Erythroblast (primary cell): ENCODE data around the gene GNG7.
"Not testable (repeated sequence)": the region's sequence is repeated elsewhere in the genome, so short reads cannot be mapped to it uniquely, and the experiment has no call there.

Experiments
- DNase-seq, 2 experiments: peaks; one replicate each; lab custom pipeline; 2025; lab: John Stamatoyannopoulos, UW
- GATA1 ChIP-seq: IDR thresholded peaks from 2 replicates; pipeline ENCODE4 v1.6.1; 2011; ENCODE audit warnings: low read depth, mild to moderate bottlenecking, control low read depth, low read length, moderate library complexity
- POLR2A ChIP-seq: IDR thresholded peaks from 2 replicates; pipeline ENCODE4 v1.6.1; 2011; ENCODE audit warnings: mild to moderate bottlenecking, low read length

Gene GNG7

GRCh38 chr19:2507109-2507508, 195.4 kb downstream of the GNG7 start:
- no peak for TF ChIP-seq GATA1
- no peak for TF ChIP-seq POLR2A
- DNase-seq = no peak

GRCh38 chr19:2506656-2507055, 195.8 kb downstream of the GNG7 start:
- not testable (repeated sequence) for DNase-seq

GRCh38 chr19:2503521-2504109, 198.9 kb downstream of the GNG7 start:
- no peak for TF ChIP-seq POLR2A
- TF ChIP-seq GATA1 = no peak

GRCh38 chr19:2500841-2501261, 201.6 kb downstream of the GNG7 start:
- no peak for DNase-seq
- TF ChIP-seq GATA1 (no peak), POLR2A (no peak)

More at GRCh38 chr19:2503521-2504109, 198.9 kb downstream of the GNG7 start:
- peak in 1 of 2 experiments; percentile 17 for DNase-seq

GRCh38 chr19:2500156-2500555, 202.3 kb downstream of the GNG7 start:
- TF ChIP-seq GATA1 = no peak
- no peak for DNase-seq

- no peak for DNase-seq
- TF ChIP-seq POLR2A (no peak), GATA1 (no peak)
Observed at GRCh38 chr19:2497186-2497585, 205.3 kb downstream of the GNG7 start.

GRCh38 chr19:2495651-2496316, 206.7 kb downstream of the GNG7 start:
- no peak for DNase-seq
- TF ChIP-seq GATA1 (no peak), POLR2A (no peak)

GRCh38 chr19:2495130-2495641, 207.3 kb downstream of the GNG7 start:
- TF ChIP-seq POLR2A (no peak), GATA1 (no peak)
- DNase-seq = no peak

GRCh38 chr19:2494447-2495129, 207.9 kb downstream of the GNG7 start:
- peak in 1 of 2 experiments; percentile 52 for DNase-seq

GRCh38 chr19:2494084-2494446, 208.4 kb downstream of the GNG7 start:
- no peak for DNase-seq
- no peak for TF ChIP-seq POLR2A
- no peak for TF ChIP-seq GATA1

More at GRCh38 chr19:2494447-2495129, 207.9 kb downstream of the GNG7 start:
- no peak for TF ChIP-seq GATA1
- no peak for TF ChIP-seq POLR2A

- not testable (repeated sequence) for DNase-seq
Observed at GRCh38 chr19:2493448-2493847, 209.0 kb downstream of the GNG7 start.

GRCh38 chr19:2492870-2493269, 209.6 kb downstream of the GNG7 start:
- no peak for TF ChIP-seq GATA1
- no peak for TF ChIP-seq POLR2A
- DNase-seq = no peak

GRCh38 chr19:2491130-2491801, 211.2 kb downstream of the GNG7 start:
- DNase-seq = no peak
- TF ChIP-seq GATA1 (no peak), POLR2A (no peak)

- TF ChIP-seq POLR2A (no peak), GATA1 (no peak)
- no peak for DNase-seq
Observed at GRCh38 chr19:2490659-2491058, 211.8 kb downstream of the GNG7 start.
